Measurements from ENCODE around the gene TNFRSF12A. TPM values are rescaled to one million over a fixed set of nuclear protein-coding genes. Genes with fewer than 3 reads are reported as not detected.

Gene TNFRSF12A
- total and polyA plus RNA-seq, 2 donors = 16.2 to 20.1 TPM

GRCh38 chr16:3030222-3031212 is 10.3 kb downstream of the TNFRSF12A start:
- no peak overlapping the region for H3K4me3 ChIP-seq (ENCODE audit: low read depth, low read length)
- H3K36me3 ChIP-seq (ENCODE audit: insufficient read depth) = no peaks in the 10 kb centered on the region
- H3K4me1 ChIP-seq (ENCODE audit: insufficient read depth) = no peaks in the 10 kb centered on the region
- 75% methylated on average over 33 of the region's 33 CpGs for WGBS
- DNase-seq (ENCODE audit: extremely low spot score) = no peak
- H3K27ac ChIP-seq (ENCODE audit: low read depth) = no peak overlapping the region

- H3K36me3 ChIP-seq (ENCODE audit: insufficient read depth) = no peaks in the 10 kb centered on the region
- no peaks in the 10 kb centered on the region for H3K4me1 ChIP-seq (ENCODE audit: insufficient read depth)
- no peak for DNase-seq (ENCODE audit: extremely low spot score)
- no peak overlapping the region for H3K27ac ChIP-seq (ENCODE audit: low read depth)
- H3K4me3 ChIP-seq (ENCODE audit: low read depth, low read length) = no peak overlapping the region
- 34% methylated on average over 7 of the region's 7 CpGs for WGBS
These were observed 12.5 kb downstream of the TNFRSF12A start for GRCh38 chr16:3032624-3033023.

- Histone ChIP-seq H3K36me3 (ENCODE audit: insufficient read depth) (no peaks in the 10 kb centered on the region), H3K4me1 (ENCODE audit: insufficient read depth) (no peaks in the 10 kb centered on the region), H3K4me3 (ENCODE audit: low read depth, low read length) (no peak overlapping the region), H3K27ac (ENCODE audit: low read depth) (no peak overlapping the region)
- no peak for DNase-seq (ENCODE audit: extremely low spot score)
- 41% methylated on average over 19 of the region's 19 CpGs for WGBS
These were observed 15.3 kb downstream of the TNFRSF12A start for GRCh38 chr16:3035289-3035971.

- DNase-seq (ENCODE audit: extremely low spot score) = no peak
- 2% methylated on average over 40 of the region's 40 CpGs for WGBS
- Histone ChIP-seq H3K4me1 (ENCODE audit: insufficient read depth) (no peaks in the 10 kb centered on the region), H3K27ac (ENCODE audit: low read depth) (peak overlapping the region; percentile 40), H3K4me3 (ENCODE audit: low read depth, low read length) (peak overlapping the region; percentile 37), H3K36me3 (ENCODE audit: insufficient read depth) (no peaks in the 10 kb centered on the region)
These were observed 16.0 kb downstream of the TNFRSF12A start for GRCh38 chr16:3035972-3036725.

GRCh38 chr16:3036726-3037315 is 16.7 kb downstream of the TNFRSF12A start, which contains the start of gene BICDL2:
BICDL2 (minus strand) TSS chr16:3036944; CDS start chr16:3035496, 1,448 bp downstream.
- Histone ChIP-seq H3K36me3 (ENCODE audit: insufficient read depth) (no peaks in the 10 kb centered on the region), H3K27ac (ENCODE audit: low read depth) (peak within 1 kb of the TSS; percentile 40), H3K4me1 (ENCODE audit: insufficient read depth) (no peaks in the 10 kb centered on the region), H3K4me3 (ENCODE audit: low read depth, low read length) (peak within 1 kb of the TSS; percentile 37)
- no peak for DNase-seq (ENCODE audit: extremely low spot score)
- 6% methylated on average over 44 of the region's 44 CpGs for WGBS

GRCh38 chr16:3038256-3038655 is 18.1 kb downstream of the TNFRSF12A start:
- Histone ChIP-seq H3K36me3 (ENCODE audit: insufficient read depth) (no peaks in the 10 kb centered on the region), H3K4me1 (ENCODE audit: insufficient read depth) (no peaks in the 10 kb centered on the region), H3K4me3 (ENCODE audit: low read depth, low read length) (no peak overlapping the region), H3K27ac (ENCODE audit: low read depth) (no peak overlapping the region)
- DNase-seq (ENCODE audit: extremely low spot score) = no peak
- 40% methylated on average over 11 of the region's 11 CpGs for WGBS

GRCh38 chr16:3038896-3039295 is 18.7 kb downstream of the TNFRSF12A start:
- 81% methylated on average over 5 of the region's 5 CpGs for WGBS
- Histone ChIP-seq H3K36me3 (ENCODE audit: insufficient read depth) (no peaks in the 10 kb centered on the region), H3K4me1 (ENCODE audit: insufficient read depth) (no peaks in the 10 kb centered on the region), H3K27ac (ENCODE audit: low read depth) (no peak overlapping the region), H3K4me3 (ENCODE audit: low read depth, low read length) (no peak overlapping the region)
- DNase-seq (ENCODE audit: extremely low spot score) = no peak

- WGBS = 86% methylated on average over 3 of the region's 3 CpGs
- Histone ChIP-seq H3K4me3 (ENCODE audit: low read depth, low read length) (no peak overlapping the region), H3K27ac (ENCODE audit: low read depth) (no peak overlapping the region), H3K36me3 (ENCODE audit: insufficient read depth) (no peaks in the 10 kb centered on the region), H3K4me1 (ENCODE audit: insufficient read depth) (peaks cover 1% of the 10 kb centered on the region)
- no peak for DNase-seq (ENCODE audit: extremely low spot score)
These were observed 22.2 kb downstream of the TNFRSF12A start for GRCh38 chr16:3042376-3042775.

GRCh38 chr16:3044708-3045107 is 24.5 kb downstream of the TNFRSF12A start:
- no peak for DNase-seq (ENCODE audit: extremely low spot score)

GRCh38 chr16:3045758-3046640 is 25.8 kb downstream of the TNFRSF12A start, which contains the start of gene MMP25:
MMP25 (plus strand) TSS chr16:3046561; CDS start chr16:3046918, 357 bp downstream.
- no peak for DNase-seq (ENCODE audit: extremely low spot score)
- WGBS = under 1% methylated on average over 86 of the region's 86 CpGs
- no peak within 1 kb of the TSS for H3K27ac ChIP-seq (ENCODE audit: low read depth)
- peak within 1 kb of the TSS; percentile 48 for H3K4me3 ChIP-seq (ENCODE audit: low read depth, low read length)
- peaks cover 1% of the 10 kb centered on the region for H3K4me1 ChIP-seq (ENCODE audit: insufficient read depth)
- no peaks in the 10 kb centered on the region for H3K36me3 ChIP-seq (ENCODE audit: insufficient read depth)

More at GRCh38 chr16:3044708-3045107, 24.5 kb downstream of the TNFRSF12A start:
- Histone ChIP-seq H3K4me1 (ENCODE audit: insufficient read depth) (peaks cover 1% of the 10 kb centered on the region), H3K4me3 (ENCODE audit: low read depth, low read length) (no peak overlapping the region), H3K27ac (ENCODE audit: low read depth) (no peak overlapping the region), H3K36me3 (ENCODE audit: insufficient read depth) (no peaks in the 10 kb centered on the region)
- 85% methylated on average over 6 of the region's 6 CpGs for WGBS

GRCh38 chr16:3046641-3047386 is 26.6 kb downstream of the TNFRSF12A start:
- H3K36me3 ChIP-seq (ENCODE audit: insufficient read depth) = no peaks in the 10 kb centered on the region
- no peak for DNase-seq (ENCODE audit: extremely low spot score)
- peak overlapping the region; percentile 43 for H3K4me3 ChIP-seq (ENCODE audit: low read depth, low read length)
- H3K4me1 ChIP-seq (ENCODE audit: insufficient read depth) = peaks cover 1% of the 10 kb centered on the region
- no peak overlapping the region for H3K27ac ChIP-seq (ENCODE audit: low read depth)
- under 1% methylated on average over 54 of the region's 54 CpGs for WGBS

GRCh38 chr16:3047387-3047720 is 27.2 kb downstream of the TNFRSF12A start:
- 9% methylated on average over 13 of the region's 13 CpGs for WGBS
- H3K4me1 ChIP-seq (ENCODE audit: insufficient read depth) = peaks cover 1% of the 10 kb centered on the region
- no peak for DNase-seq (ENCODE audit: extremely low spot score)
- no peak overlapping the region for H3K4me3 ChIP-seq (ENCODE audit: low read depth, low read length)
- no peaks in the 10 kb centered on the region for H3K36me3 ChIP-seq (ENCODE audit: insufficient read depth)
- no peak overlapping the region for H3K27ac ChIP-seq (ENCODE audit: low read depth)

All from urinary bladder (tissue), 4 donors.